ENCODE measurements around the gene YIPF4.
"Not testable (repeated sequence)": the region's sequence is repeated elsewhere in the genome, so short reads cannot be mapped to it uniquely, and the experiment has no call there.

DNA sequence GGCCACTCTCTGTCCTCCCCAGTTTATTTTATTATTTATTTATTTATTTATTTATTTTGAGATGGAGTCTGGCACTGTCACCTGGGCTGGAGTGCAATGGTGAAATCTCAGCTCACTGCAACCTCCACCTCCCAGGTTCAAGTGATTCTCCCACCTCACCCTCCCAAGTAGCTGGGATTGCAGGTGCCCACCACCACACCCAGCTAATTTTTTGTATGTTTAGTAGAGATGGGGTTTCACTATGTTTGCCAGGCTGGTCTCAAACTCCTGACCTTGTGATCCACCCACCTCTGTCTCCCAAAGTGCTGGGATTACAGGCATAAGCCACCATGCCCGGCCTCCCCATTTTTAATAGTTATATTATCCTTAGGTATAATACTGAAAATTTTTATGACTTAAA is 51.0 kb downstream of the YIPF4 start:
- TF ChIP-seq, protein P1, sequence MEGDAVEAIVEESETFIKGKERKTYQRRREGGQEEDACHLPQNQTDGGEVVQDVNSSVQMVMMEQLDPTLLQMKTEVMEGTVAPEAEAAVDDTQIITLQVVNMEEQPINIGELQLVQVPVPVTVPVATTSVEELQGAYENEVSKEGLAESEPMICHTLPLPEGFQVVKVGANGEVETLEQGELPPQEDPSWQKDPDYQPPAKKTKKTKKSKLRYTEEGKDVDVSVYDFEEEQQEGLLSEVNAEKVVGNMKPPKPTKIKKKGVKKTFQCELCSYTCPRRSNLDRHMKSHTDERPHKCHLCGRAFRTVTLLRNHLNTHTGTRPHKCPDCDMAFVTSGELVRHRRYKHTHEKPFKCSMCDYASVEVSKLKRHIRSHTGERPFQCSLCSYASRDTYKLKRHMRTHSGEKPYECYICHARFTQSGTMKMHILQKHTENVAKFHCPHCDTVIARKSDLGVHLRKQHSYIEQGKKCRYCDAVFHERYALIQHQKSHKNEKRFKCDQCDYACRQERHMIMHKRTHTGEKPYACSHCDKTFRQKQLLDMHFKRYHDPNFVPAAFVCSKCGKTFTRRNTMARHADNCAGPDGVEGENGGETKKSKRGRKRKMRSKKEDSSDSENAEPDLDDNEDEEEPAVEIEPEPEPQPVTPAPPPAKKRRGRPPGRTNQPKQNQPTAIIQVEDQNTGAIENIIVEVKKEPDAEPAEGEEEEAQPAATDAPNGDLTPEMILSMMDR (IDR thresholded peaks at IDR 0.05; ENCODE audit: extremely low read depth in 1 of 2, insufficient read depth in 1 of 2, low read depth in 1 of 2, low read length in 2 of 2), result not testable (repeated sequence)
- TF ChIP-seq, protein P2, sequence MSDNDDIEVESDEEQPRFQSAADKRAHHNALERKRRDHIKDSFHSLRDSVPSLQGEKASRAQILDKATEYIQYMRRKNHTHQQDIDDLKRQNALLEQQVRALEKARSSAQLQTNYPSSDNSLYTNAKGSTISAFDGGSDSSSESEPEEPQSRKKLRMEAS (IDR thresholded peaks at IDR 0.05; ENCODE audit: insufficient read depth, insufficient read length), result not testable (repeated sequence)

Measured in endothelial cell of umbilical vein (primary cell).